ENCODE results near the gene AMTN. TPM values are rescaled to one million over a fixed set of nuclear protein-coding genes. Genes with fewer than 3 reads are reported as not detected.
"Not testable (repeated sequence)": the region's sequence is repeated elsewhere in the genome, so short reads cannot be mapped to it uniquely, and the experiment has no call there.

Gene AMTN
- not detected for polyA plus RNA-seq (ENCODE audit: insufficient read length in 10 of 10)
- long read RNA-seq, donor 1 = 0 reads
- long read RNA-seq, donor 2 = 0 reads
- long read RNA-seq, donor 3 = 0 reads
- long read RNA-seq, donor 4 = 0 reads
- long read RNA-seq, donor 5 = 0 reads
- long read RNA-seq, donor 6 = 0 reads
- long read RNA-seq, donor 7 = 0 reads
- long read RNA-seq, donor 8 = 0 reads
- long read RNA-seq, donor 9 = 0 reads

GRCh38 chr4:70518269-70518668 lies at the start of gene AMTN:
Gene AMTN, plus strand, starts transcription at chr4:70518569. Its CDS starts 209 bp downstream, at chr4:70518778.
- no peak for DNase-seq

GRCh38 chr4:70471897-70472296 lies 46.5 kb upstream of the AMTN start, which contains the start of gene MUC7:
Gene MUC7, plus strand, starts transcription at chr4:70472197. Its CDS starts 1,825 bp downstream, at chr4:70474022.
- no peak for DNase-seq

- no peak for DNase-seq
Measured at GRCh38 chr4:70473679-70474078, 44.7 kb upstream of the AMTN start.

GRCh38 chr4:70488748-70489147 lies 29.6 kb upstream of the AMTN start:
- peak in 1 of 3 donors; percentile 22 for DNase-seq

- no peak for DNase-seq
Measured at GRCh38 chr4:70496231-70496630, 22.1 kb upstream of the AMTN start.

GRCh38 chr4:70501838-70502237 lies 16.5 kb upstream of the AMTN start:
- DNase-seq = peak in 1 of 3 donors; percentile 3

- DNase-seq = no peak
Measured at GRCh38 chr4:70504733-70505132, 13.6 kb upstream of the AMTN start.

GRCh38 chr4:70505151-70505748 lies 13.1 kb upstream of the AMTN start:
- peak; percentile 7 to 75 (median 42) for DNase-seq

GRCh38 chr4:70508801-70509200 lies 9.6 kb upstream of the AMTN start:
- no peak for DNase-seq

- no peak for DNase-seq
Measured at GRCh38 chr4:70511365-70511764, 7.0 kb upstream of the AMTN start.

GRCh38 chr4:70515367-70516250 lies 2.8 kb upstream of the AMTN start:
- DNase-seq = no peak

GRCh38 chr4:70518716-70519115 lies 347 bp downstream of the AMTN start:
- no peak for DNase-seq

- DNase-seq = no peak
Measured at GRCh38 chr4:70522626-70523025, 4.3 kb downstream of the AMTN start.

GRCh38 chr4:70530997-70531396 lies 12.6 kb downstream of the AMTN start:
- no peak for DNase-seq

- no peak for DNase-seq
Measured at GRCh38 chr4:70531981-70532380, 13.6 kb downstream of the AMTN start.

- DNase-seq = no peak
Measured at GRCh38 chr4:70533211-70533610, 14.8 kb downstream of the AMTN start.

- DNase-seq = no peak
Measured at GRCh38 chr4:70533791-70534190, 15.4 kb downstream of the AMTN start.

GRCh38 chr4:70534886-70535285 lies 16.5 kb downstream of the AMTN start:
- not testable (repeated sequence) for DNase-seq

GRCh38 chr4:70538869-70539268 lies 20.5 kb downstream of the AMTN start:
- no peak for DNase-seq

GRCh38 chr4:70544279-70544868 lies 26.0 kb downstream of the AMTN start:
- DNase-seq = peak in 1 of 3 donors; percentile 7

- no peak for DNase-seq
Measured at GRCh38 chr4:70556856-70557255, 38.5 kb downstream of the AMTN start.

GRCh38 chr4:70559211-70559830 lies 41.0 kb downstream of the AMTN start:
- DNase-seq = peak; percentile 39 to 78 (median 48)

All from muscle of back (tissue), 13 donors.